Neural progenitor cell (in vitro differentiated cells): ENCODE results near the gene ATG5. TPM values are rescaled to one million over a fixed set of nuclear protein-coding genes. Genes with fewer than 3 reads are reported as not detected.

Experiments used
- DNase-seq: peaks from one replicate; pipeline ENCODE4 v3.0.0-alpha.2; 2016; ENCODE audit warnings: low spot score
- H2AFZ ChIP-seq: fragments of 200-600 bp; sonication (generic); replicated peaks from 2 replicates; pipeline ENCODE4 v1.6.1; 2016; ENCODE audit warnings: antibody characterized with exemption
- H3F3A ChIP-seq: fragments of 200-600 bp; sonication (generic); 2 replicates; pipeline ENCODE4 v1.6.1; 2016; ENCODE audit warnings: antibody characterized with exemption, low read depth
- H3K27ac ChIP-seq: fragments of 200-600 bp; sonication (generic); 2 replicates; pipeline ENCODE4 v1.5.1; 2016; ENCODE audit warnings: mild to moderate bottlenecking
- H3K27me3 ChIP-seq: fragments of 200-600 bp; sonication (generic); 2 replicates; pipeline ENCODE4 v1.6.1; 2016; ENCODE audit warnings: mild to moderate bottlenecking, moderate library complexity
- H3K36me3 ChIP-seq: fragments of 200-600 bp; sonication (generic); 2 replicates; pipeline ENCODE4 v1.5.1; 2016
- H3K4me1 ChIP-seq: fragments of 200-600 bp; sonication (generic); 2 replicates; pipeline ENCODE4 v1.6.1; 2016; ENCODE audit warnings: mixed run types
- H3K4me2 ChIP-seq: fragments of 200-600 bp; sonication (generic); 2 replicates; pipeline ENCODE4 v1.6.1; 2016
- H3K4me3 ChIP-seq: fragments of 200-600 bp; sonication (generic); 2 replicates; pipeline ENCODE4 v1.5.1; 2016
- H3K79me2 ChIP-seq: fragments of 200-600 bp; sonication (generic); 2 replicates; pipeline ENCODE4 v1.6.1; 2016; ENCODE audit warnings: low read depth
- H3K9ac ChIP-seq: fragments of 200-600 bp; sonication (generic); 2 replicates; pipeline ENCODE4 v1.6.1; 2016
- H3K9me3 ChIP-seq: fragments of 200-600 bp; sonication (generic); 2 replicates; pipeline ENCODE4 v1.5.1; 2016; ENCODE audit warnings: low read depth
- H4K20me1 ChIP-seq: fragments of 200-600 bp; sonication (generic); 2 replicates; pipeline ENCODE4 v1.6.1; 2016; ENCODE audit warnings: low read depth
- H3K27ac Mint-ChIP-seq: 3 replicates; pipeline ENCODE4 v1.8.0; 2021; ENCODE audit warnings: mixed read lengths
- H3K27me3 Mint-ChIP-seq: 2 replicates; pipeline ENCODE4 v1.8.0; 2022; ENCODE audit warnings: low read depth, mild to moderate bottlenecking, inconsistent platforms, moderate library complexity, mixed read lengths; ENCODE audit not compliant: insufficient read depth
- H3K36me3 Mint-ChIP-seq: 3 replicates; pipeline ENCODE4 v1.8.0; 2021; ENCODE audit warnings: mixed read lengths
- H3K4me1 Mint-ChIP-seq: 3 replicates; pipeline ENCODE4 v1.8.0; 2021; ENCODE audit warnings: mixed read lengths
- H3K4me3 Mint-ChIP-seq: 3 replicates; pipeline ENCODE4 v1.8.0; 2021; ENCODE audit warnings: mild to moderate bottlenecking, moderate library complexity, mixed read lengths
- H3K9me3 Mint-ChIP-seq: 3 replicates; pipeline ENCODE4 v1.8.0; 2020; ENCODE audit warnings: mixed read lengths
- EZH2 ChIP-seq: fragments of 200-600 bp; sonication (generic); IDR thresholded peaks from 2 replicates; pipeline ENCODE4 v1.6.1; 2017; ENCODE audit warnings: antibody characterized with exemption, mild to moderate bottlenecking, moderate library complexity
- EZH2phosphoT487 ChIP-seq: fragments of 200-600 bp; sonication (generic); IDR thresholded peaks from 2 replicates; pipeline ENCODE4 v1.6.1; 2017; ENCODE audit warnings: antibody characterized with exemption
- total RNA-seq: library from RNA; depleted of rRNA; stranded (reverse); fragments of >200 nt; gene quantifications from 2 replicates; pipeline ENCODE4 v1.2.3, GENCODE V29; 2015; ENCODE audit warnings: low replicate concordance
- TF ChIP-seq, protein P1 (sequence below): fragments of 200-600 bp; sonication (generic); IDR thresholded peaks from 2 replicates; pipeline ENCODE4 v1.5.1; 2017; ENCODE audit warnings: antibody characterized with exemption, mild to moderate bottlenecking

ATG5 gene
- total RNA-seq, 1 donor from 2014 or later = 45.0 TPM

- no peaks in the 10 kb centered on the region for H3K27me3 Mint-ChIP-seq
- Histone ChIP-seq H3K9ac (no peak overlapping the region), H3K27ac (no peak overlapping the region), H3K27me3 (no peaks in the 10 kb centered on the region), H3K9me3 (no peaks in the 10 kb centered on the region), H3F3A (no peaks in the 10 kb centered on the region), H2AFZ (no peak overlapping the region), H3K36me3 (no peaks in the 10 kb centered on the region), H3K4me1 (peaks cover 10% of the 10 kb centered on the region), H4K20me1 (no peaks in the 10 kb centered on the region), H3K79me2 (no peaks in the 10 kb centered on the region), H3K4me2 (no peak overlapping the region), H3K4me3 (no peak overlapping the region)
- H3K36me3 Mint-ChIP-seq = no peaks in the 10 kb centered on the region
- H3K27ac Mint-ChIP-seq = no peak overlapping the region
- DNase-seq = no peak
- no peaks in the 10 kb centered on the region for H3K4me1 Mint-ChIP-seq
- TF ChIP-seq EZH2 (no peak), EZH2phosphoT487 (no peak)
- TF ChIP-seq, protein P1, sequence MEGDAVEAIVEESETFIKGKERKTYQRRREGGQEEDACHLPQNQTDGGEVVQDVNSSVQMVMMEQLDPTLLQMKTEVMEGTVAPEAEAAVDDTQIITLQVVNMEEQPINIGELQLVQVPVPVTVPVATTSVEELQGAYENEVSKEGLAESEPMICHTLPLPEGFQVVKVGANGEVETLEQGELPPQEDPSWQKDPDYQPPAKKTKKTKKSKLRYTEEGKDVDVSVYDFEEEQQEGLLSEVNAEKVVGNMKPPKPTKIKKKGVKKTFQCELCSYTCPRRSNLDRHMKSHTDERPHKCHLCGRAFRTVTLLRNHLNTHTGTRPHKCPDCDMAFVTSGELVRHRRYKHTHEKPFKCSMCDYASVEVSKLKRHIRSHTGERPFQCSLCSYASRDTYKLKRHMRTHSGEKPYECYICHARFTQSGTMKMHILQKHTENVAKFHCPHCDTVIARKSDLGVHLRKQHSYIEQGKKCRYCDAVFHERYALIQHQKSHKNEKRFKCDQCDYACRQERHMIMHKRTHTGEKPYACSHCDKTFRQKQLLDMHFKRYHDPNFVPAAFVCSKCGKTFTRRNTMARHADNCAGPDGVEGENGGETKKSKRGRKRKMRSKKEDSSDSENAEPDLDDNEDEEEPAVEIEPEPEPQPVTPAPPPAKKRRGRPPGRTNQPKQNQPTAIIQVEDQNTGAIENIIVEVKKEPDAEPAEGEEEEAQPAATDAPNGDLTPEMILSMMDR = no peak
- H3K4me3 Mint-ChIP-seq = no peak overlapping the region
- H3K9me3 Mint-ChIP-seq = no peaks in the 10 kb centered on the region
Observed at GRCh38 chr6:106181664-106182418, 143.7 kb downstream of the ATG5 start.

- H3K4me1 Mint-ChIP-seq = no peaks in the 10 kb centered on the region
- Histone ChIP-seq H3K4me1 (peaks cover 10% of the 10 kb centered on the region), H3F3A (no peaks in the 10 kb centered on the region), H3K4me3 (no peak overlapping the region), H3K79me2 (no peaks in the 10 kb centered on the region), H3K27ac (no peak overlapping the region), H4K20me1 (no peaks in the 10 kb centered on the region), H3K36me3 (no peaks in the 10 kb centered on the region), H2AFZ (no peak overlapping the region), H3K27me3 (no peaks in the 10 kb centered on the region), H3K4me2 (no peak overlapping the region), H3K9ac (no peak overlapping the region), H3K9me3 (no peaks in the 10 kb centered on the region)
- no peak overlapping the region for H3K27ac Mint-ChIP-seq
- no peak for DNase-seq
- no peaks in the 10 kb centered on the region for H3K27me3 Mint-ChIP-seq
- H3K36me3 Mint-ChIP-seq = no peaks in the 10 kb centered on the region
- TF ChIP-seq EZH2phosphoT487 (no peak), EZH2 (no peak)
- TF ChIP-seq, protein P1 = no peak
- H3K4me3 Mint-ChIP-seq = no peak overlapping the region
- H3K9me3 Mint-ChIP-seq = no peaks in the 10 kb centered on the region
Observed at GRCh38 chr6:106180208-106180607, 145.4 kb downstream of the ATG5 start.

GRCh38 chr6:106178900-106179299, 146.7 kb downstream of the ATG5 start:
- no peak for DNase-seq
- no peaks in the 10 kb centered on the region for H3K9me3 ChIP-seq
- H3F3A ChIP-seq = no peaks in the 10 kb centered on the region
- H2AFZ ChIP-seq = no peak overlapping the region
- no peaks in the 10 kb centered on the region for H3K27me3 ChIP-seq
- no peak overlapping the region for H3K4me3 ChIP-seq
- H3K27ac ChIP-seq = no peak overlapping the region
- Mint-ChIP-seq H3K27ac (no peak overlapping the region), H3K4me1 (no peaks in the 10 kb centered on the region), H3K4me3 (no peak overlapping the region), H3K27me3 (no peaks in the 10 kb centered on the region), H3K36me3 (no peaks in the 10 kb centered on the region), H3K9me3 (no peaks in the 10 kb centered on the region)
- H4K20me1 ChIP-seq = no peaks in the 10 kb centered on the region
- no peak overlapping the region for H3K9ac ChIP-seq
- H3K4me2 ChIP-seq = no peak overlapping the region
- H3K79me2 ChIP-seq = no peaks in the 10 kb centered on the region
- TF ChIP-seq EZH2phosphoT487 = no peak
- peaks cover 10% of the 10 kb centered on the region for H3K4me1 ChIP-seq
- no peaks in the 10 kb centered on the region for H3K36me3 ChIP-seq

- no peaks in the 10 kb centered on the region for H3F3A ChIP-seq
- TF ChIP-seq EZH2 (no peak), EZH2phosphoT487 (no peak)
- TF ChIP-seq, protein P1 = no peak
- peaks cover 10% of the 10 kb centered on the region for H3K4me1 ChIP-seq
- H4K20me1 ChIP-seq = no peaks in the 10 kb centered on the region
- H3K4me2 ChIP-seq = no peak overlapping the region
- Mint-ChIP-seq H3K9me3 (no peaks in the 10 kb centered on the region), H3K36me3 (no peaks in the 10 kb centered on the region), H3K4me3 (no peak overlapping the region), H3K27ac (no peak overlapping the region), H3K4me1 (no peaks in the 10 kb centered on the region), H3K27me3 (no peaks in the 10 kb centered on the region)
- no peaks in the 10 kb centered on the region for H3K79me2 ChIP-seq
- no peak overlapping the region for H3K27ac ChIP-seq
- no peak for DNase-seq
- no peak overlapping the region for H3K9ac ChIP-seq
- no peak overlapping the region for H3K4me3 ChIP-seq
- H3K27me3 ChIP-seq = no peaks in the 10 kb centered on the region
- no peaks in the 10 kb centered on the region for H3K9me3 ChIP-seq
- no peaks in the 10 kb centered on the region for H3K36me3 ChIP-seq
- no peak overlapping the region for H2AFZ ChIP-seq
Observed at GRCh38 chr6:106177786-106178185, 147.8 kb downstream of the ATG5 start.
